Stimulated activated CD4-positive, alpha-beta T cell treated with anti-CD3 and anti-CD28 coated beads, Interleukin-4, amount 100 ng/mL, for 4 hours (primary cell): ENCODE results near the gene WASHC3.
"Not testable (repeated sequence)": the region's sequence is repeated elsewhere in the genome, so short reads cannot be mapped to it uniquely, and the experiment has no call there.

Source experiments
- DNase-seq, 2 experiments: peaks; one replicate each; pipeline ENCODE4 v3.0.0-alpha.2; 2020

The WASHC3 gene

DNA sequence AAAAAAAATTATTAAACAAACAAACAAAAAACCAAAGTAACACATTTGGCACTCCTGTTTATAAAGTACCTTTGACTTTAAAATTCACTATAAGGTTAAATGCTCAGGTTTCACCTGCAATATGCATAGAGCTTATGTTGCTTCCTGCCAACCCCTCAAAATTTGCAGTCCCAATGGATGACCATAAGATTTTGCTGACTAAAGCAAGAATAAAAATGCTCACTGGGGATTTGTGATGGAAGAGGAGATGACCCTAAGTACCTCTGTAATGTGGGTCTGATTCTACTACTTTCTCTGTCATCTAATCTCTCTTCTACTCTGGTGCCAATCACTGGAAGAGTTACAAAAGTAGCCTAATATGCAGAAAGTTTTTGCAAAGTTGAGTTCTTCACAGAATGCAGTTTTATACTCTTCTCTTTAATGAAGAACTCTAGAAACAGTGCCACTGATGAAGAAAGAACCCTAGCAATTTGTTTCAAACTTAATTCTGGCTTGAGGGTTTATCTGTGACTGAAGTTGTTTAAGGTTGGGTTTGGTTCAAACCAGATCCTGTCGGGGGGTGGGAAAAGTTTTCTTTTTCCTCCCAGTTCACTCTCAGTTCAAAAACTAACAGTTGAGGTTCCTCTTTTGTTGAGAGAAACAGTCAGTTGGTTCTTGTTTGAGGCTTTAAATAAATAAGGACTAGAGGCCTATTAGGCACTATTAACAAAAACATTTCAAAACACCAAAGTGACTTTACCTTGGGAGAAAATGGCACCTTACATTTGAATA lies 10.9 kb downstream of the WASHC3 start:
- no peak for DNase-seq

DNA sequence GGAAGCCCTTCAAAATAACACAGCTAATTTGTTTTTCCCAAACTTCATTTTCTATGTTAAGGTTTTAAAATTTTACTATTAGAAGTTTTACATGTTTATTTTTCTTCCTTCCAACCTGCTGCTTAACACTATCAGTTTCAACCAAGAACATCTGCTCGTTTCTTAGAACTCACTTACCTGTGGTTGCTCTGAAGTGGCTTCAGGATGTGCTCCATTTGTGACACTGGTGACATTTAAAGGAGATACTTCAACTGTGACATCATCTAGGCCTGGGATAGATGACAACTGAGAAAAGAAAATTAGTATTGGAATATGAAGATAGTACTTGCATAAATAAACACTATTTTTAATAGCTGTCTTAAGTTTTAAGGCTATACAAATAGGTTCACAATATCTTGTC lies 17.9 kb downstream of the WASHC3 start:
- no peak for DNase-seq

DNA sequence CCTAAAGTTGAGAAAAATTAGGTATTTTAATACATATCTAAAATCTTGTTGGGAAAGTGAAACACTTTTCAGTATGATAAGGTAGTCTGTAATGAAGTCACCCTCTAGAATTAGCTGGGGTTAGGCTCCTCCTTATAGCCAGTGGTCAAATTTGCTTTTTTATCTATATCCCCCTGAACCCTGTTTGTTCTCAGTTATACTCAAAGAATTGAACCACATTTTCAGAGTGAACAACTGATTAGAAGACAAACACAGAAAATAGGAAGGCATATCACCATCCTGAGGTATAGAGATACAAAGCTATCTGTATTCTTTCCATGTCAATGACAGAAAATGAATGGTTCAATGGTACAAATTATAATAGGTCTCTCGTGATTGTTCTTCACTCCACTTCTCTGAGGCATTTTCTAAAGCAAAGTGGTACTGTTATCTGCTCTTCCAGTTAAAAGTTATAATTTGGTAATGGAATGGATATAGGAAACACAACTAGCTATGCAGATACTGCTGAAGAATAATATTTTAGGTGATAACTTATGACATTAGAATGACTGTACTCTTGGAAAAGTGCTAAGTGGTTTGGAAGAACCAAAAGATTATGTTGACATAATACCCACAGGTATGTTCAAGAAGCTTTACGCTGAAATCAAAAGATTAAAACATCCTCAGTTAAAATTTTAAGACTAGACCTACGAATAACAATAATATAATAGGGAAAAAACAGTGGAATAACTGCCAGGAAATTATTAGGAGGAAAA lies 27.6 kb downstream of the WASHC3 start:
- no peak for DNase-seq

DNA sequence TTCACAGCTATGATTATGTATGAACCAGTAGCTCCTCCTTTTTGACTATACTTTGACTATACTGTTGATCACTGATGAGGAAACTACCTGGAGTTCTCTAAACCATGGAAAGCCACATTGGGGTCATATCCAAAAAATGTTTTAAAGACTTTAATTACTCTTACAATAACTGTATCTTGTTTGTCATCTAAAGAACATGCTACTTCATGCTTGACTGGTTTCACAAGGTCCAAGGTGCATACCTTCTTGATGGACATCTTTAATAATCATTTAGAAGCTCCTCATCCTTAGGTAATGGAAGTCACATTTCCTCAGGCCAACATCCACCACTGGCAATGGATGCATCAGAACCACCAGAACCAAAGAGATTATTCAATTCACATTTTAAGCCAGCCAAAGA lies 29.9 kb downstream of the WASHC3 start:
- no peak for DNase-seq

DNA sequence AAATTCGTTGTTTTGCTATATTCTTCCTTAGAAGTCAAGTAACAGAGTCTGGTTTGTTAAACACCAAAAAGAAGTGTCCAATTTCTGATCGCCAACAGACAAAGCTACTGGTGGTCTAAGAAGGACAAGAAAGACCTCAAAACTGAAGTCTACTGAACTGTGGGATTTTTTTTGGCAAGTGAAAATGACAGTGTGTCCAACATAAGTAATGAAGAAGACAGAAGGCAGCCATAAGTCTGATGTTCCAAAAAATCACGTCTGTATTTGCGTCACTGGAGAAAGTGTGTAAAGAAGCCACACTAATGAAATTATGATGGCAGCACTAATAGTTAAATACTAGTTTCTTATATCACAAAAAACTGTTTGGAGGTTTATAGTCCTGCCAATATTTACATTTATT lies 32.6 kb downstream of the WASHC3 start:
- no peak for DNase-seq

DNA sequence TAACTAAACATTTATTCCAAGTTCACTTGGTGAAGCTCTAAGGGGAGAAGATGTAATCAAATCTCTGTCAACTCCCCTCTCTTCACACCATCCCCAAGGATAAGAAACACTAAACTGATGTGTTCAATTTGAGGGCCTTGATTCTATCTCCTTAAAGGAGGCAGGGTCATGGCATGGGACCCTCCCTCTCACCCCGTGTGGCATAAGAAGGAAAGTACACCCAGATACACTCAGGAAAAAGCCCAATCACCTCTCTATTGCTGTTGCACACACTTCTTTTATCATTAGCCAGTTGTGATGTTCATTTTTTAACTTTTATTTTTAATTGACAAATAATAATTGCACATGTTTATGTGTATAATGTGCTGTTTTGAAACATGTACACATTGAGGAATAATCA lies 35.1 kb downstream of the WASHC3 start:
- DNase-seq, result no peak

DNA sequence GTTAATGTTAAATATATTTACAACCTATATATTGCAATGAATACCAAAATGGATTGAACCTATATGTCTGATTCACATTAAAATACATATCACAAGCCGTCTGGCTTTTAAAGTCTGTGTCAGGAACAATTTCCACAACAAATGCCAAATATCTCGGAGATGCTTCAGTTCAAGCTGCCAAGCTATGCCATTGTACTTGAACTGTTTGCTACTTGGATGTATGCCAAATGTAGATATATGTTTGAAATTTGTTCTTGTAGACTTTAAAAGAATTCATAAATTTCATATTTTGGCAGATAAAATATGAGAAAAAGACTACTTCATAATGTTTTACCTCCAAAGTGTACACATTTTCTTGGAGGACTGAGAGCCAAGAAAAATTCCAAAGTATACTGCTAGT lies 37.0 kb downstream of the WASHC3 start:
- DNase-seq, result no peak

DNA sequence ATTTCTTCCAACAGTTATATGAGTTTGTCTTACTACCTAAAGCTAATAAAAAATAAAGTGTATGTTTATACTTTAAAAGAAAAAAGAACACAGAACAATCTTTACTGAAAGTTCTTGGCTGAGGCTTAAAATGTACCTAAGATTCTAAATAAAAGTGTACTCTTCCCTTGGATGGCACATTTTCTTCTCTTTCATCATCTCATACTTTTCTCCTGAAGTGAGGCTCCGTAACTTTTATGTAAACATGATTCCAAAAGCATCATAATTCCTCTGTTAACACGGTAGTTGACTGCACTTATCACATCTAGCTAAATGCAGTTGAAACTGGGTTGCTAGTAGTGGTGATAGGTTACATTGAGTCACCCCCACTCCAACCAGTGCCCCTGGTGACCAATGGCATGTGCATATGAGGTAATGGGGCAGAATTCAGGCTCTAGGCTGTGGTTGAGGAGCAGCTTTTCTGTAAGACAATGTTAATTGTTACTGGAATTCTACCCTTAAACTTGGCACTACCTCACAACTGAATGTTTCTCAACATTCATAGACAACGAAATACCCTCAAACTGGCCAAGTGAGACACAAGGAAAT lies 38.4 kb downstream of the WASHC3 start:
- DNase-seq, result no peak

DNA sequence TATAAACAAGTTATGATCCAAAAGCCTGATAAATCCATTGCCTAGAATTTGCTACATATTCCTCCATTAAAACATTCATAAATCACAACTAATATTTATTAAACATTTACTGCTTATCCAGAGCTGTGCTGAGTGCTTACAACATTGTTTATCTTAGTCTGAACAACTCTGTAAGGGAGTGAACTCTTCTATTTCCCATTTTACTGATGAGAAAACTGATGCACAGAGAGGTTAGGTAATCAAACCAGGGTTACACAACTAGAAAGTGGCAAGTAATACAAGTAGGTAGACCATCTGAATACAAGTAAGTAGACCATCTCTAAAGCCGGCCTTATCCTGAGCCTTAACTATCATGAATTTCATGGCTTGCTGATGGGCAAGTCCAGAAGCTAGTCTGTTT lies 39.5 kb downstream of the WASHC3 start:
- DNase-seq, result no peak

DNA sequence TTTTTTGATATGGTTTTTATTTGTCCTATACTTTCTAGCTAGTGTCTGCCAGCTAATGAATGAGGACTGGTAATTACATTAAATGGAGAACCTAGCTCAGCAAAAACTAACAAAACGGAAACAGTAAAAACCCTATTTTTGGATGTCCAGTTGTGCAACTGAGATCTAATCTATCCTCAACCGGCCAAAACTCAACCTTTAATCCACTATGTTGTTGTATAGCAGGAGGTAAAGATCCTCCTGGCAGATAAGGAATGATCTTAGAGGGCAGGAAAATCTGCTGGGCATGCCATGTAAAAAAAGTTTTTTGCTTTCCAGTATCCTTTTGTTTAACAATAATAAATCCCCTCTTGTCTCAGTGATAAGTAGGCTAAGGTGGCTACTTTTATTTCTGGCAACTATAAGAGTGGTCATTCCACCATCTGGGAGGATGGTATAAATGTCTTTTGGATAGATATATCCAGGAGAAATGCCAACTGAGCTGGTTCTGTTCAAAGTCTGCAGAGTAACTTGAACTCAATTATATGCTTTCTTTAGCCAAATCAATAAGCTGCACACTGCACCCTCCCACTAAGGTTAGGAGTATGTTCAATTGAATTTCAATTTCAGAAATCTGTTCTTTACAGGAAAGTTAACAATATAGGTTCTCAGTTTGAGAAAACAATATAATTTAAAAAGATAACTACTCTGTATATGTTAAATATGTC lies 40.1 kb downstream of the WASHC3 start:
- no peak for DNase-seq

DNA sequence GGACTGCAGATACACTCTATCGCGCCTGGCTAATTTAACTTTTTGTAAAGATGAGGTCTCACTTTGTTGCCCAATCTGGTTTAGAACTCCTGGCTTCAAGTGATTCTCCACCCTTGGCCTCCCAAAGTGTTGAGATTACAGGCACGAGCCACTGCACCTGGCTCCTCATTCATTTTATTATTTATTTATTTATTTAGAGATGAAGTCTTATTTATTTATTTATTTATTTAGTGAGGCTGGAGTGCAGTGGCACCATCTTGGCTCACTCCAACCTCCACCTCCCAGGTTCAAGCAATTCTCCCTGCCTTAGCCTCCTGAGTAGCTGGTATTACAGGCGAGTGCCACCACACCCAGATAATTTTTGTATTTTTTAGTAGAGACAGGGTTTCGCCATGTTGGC lies 43.2 kb downstream of the WASHC3 start:
- DNase-seq, result not testable (repeated sequence)

DNA sequence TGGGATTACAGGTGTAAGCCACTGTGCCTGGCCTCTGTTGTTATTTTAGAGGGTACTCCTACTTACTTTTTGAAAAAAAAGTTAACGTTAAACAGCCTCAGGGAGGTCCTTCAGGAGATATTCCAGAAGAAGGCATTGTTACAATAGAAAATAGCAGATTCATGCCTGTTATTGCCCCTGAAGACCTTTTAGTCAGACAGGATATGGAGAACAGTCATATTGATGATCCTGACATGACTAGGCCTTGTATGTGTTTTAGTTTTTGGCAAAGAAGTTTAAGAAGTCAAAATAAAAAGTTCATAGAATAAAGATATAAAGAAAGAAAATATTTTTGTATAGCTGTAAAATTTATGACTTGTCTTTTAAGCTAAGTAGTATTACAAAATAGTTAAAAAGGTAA lies 45.3 kb downstream of the WASHC3 start:
- DNase-seq, result no peak

DNA sequence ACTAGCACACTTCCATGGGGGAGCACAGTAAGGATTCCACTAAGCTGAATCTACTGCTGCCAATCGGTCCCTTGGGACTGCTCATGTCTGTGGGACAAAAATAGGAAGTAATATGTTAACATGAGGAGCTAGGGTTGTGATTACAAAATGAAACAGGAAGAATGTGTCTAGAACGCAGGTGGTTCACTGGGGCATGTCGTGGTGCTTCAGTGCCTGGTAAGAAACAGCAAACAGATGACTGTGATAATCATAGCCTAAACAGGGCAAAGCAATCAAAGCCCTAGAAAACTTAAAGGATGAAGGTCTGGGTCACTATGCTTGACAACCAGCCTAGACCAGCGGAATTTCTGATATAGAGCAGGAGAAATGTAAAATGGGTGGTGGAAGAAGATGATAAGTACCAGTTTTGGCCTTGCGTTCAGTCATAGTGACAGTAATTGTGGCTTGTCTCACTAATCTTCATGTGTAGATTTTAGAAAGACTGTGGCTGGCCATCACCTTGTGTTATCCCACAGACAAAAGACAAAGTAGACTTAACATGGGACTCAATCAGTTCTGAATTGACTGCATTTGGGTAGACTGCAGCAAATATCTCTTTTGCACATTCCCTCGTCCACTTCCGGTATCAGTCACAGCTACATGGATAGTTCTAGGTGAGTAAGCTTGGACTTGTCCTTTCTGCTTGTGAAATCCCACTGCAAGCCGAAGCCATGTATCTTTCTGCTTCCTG lies 51.4 kb downstream of the WASHC3 start:
- no peak for DNase-seq

DNA sequence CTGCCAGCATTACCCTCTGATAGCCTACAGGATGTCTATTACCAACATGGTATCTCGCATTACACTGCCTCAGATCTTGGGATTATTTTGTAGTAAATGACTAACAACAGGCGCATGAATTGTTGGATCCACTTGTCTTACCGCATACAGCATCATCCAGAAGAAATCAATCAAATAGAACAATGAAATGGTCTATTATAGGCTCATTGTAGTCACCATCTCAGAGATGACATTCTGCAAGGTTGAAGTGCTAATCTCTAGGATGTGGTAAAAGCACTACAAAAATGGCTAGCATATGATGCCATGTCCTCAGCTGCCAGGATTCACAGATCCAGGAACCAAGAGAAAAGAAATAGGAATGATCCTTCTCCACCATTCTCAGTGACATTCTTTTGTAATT lies 52.0 kb downstream of the WASHC3 start:
- DNase-seq, result no peak

DNA sequence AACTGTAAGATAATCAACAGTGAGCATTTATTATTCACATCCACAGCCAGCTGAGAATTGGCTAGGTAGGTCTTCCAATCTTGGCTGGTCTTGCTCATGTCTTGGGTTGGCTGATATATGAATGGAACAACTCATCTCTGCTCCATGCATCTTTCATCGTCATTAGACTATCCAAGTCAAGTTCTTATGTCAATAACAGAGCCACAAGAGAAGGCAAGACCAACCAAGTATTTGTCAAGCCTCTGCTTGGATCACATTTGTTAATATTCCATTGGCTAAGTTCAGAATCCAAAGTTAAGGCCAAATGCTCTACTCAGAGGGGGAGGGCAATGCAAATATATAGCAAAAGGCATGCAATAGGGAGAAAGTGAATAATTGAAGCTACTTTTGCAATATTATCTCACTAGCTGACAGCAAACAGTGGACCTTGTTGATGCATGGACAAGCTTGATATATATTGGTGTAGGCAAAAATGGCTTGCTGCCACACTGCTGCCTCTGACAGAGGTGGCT lies 53.1 kb downstream of the WASHC3 start:
- no peak for DNase-seq

DNA sequence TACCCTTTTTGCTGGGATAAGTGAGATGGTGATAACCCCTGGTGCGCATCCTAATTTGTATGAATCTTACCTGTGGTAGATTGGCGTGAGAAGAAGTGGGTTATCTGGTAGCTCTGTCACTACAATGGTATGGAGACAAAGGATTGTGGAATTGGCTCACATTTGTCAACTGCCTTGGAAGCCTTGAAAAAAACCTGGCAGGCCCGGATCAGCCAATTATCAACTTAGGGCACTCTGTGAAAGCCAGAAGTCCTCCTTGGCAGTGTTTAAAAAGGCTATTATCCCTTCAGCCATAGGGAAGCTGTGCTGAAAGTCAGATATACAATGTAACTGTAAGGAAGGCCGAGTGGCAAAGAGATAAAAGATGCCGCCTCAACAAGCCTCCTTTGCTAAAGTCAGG lies 56.5 kb downstream of the WASHC3 start:
- no peak for DNase-seq

DNA sequence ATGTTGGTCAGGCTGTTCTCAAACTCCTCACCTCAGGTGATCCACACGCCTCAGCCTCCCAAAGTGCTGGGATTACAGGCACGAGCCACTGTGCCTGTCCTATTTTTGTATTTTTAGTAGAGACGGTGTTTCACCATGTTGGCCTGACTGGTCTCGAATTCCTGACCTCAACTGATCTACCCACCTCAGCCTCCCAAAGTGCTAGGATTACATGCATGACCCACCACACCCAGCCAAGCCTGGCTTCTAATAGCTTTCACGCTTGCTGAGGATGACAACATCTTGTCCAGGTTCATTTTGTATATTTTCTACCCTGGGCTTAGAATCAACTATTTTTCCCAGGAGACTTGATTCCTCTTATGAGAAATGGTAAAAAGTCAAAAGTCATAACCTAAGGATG lies 64.7 kb downstream of the WASHC3 start:
- DNase-seq, result no peak

DNA sequence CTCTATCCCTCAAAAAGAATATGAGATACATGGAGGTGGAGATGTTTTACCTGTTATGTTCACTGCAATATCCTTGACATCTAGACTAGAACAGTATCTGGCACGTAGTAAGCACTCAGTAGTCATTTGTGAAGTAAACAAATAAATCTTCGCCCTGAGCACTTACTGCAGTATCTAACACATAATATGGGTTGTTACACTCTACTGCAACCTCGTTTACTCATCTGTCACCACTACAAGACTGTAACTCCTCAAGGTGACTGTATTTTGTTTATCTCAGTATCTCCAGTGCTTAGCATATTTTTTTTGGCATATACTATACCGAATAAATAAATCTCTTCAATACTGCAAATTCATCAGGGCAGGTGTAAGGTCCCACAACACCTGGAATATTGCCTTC lies 66.1 kb downstream of the WASHC3 start:
- no peak for DNase-seq

DNA sequence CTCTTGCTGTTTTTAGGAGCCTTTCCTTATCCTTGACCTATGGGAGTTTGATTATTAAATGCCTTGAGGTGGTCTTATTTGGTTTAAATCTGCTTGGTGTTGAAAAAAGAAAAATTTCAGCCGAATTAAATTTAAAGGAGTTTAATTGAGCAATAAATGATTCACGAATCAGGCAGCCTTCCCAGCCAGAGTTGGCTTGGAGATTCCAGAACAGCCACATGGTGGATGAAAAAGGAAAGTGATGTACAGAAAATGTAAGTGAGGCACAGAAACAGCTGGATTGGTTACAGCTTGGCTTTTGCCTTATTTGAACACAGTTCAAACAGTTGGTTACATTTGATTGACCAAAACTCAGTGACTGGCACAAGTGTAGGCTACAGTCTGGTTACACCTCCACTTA lies 69.7 kb downstream of the WASHC3 start:
- no peak for DNase-seq

DNA sequence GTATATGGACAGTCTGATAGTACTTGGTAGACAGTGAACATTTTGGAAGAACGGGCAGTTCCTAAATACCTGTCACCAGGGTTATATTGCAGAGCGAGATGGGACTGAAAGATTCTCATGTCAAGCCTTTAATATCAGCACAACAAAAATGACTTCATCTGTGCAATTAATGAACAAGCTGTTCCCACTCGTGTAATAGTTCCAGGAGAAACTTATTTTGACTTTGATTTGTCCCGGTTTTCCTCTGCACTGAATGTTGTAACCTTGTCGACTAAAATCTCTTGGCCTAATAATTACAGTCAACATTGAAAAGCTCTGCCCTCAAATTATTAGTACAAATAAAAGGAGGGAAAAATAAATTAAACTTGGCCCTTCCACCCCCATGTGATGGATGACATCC lies 79.5 kb downstream of the WASHC3 start:
- no peak for DNase-seq

DNA sequence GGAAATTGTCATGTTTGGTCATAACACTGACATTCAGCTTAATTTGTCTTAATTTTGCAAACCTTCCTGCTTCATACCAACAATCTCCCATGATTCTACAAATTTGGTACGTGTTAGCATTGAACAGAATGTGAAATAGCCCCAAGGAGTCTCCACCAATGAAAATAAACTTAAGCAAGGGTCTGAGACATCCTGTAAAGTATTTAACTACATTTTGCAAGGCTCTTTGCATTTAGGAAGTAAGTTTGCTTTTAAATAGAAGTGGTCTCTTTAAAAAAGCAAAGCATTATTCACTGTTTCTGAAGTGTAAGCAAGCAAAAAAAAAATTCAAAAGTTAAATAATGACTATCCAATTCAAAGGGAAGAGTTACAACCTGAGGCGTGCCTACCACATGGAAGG lies 79.9 kb downstream of the WASHC3 start:
- no peak for DNase-seq

DNA sequence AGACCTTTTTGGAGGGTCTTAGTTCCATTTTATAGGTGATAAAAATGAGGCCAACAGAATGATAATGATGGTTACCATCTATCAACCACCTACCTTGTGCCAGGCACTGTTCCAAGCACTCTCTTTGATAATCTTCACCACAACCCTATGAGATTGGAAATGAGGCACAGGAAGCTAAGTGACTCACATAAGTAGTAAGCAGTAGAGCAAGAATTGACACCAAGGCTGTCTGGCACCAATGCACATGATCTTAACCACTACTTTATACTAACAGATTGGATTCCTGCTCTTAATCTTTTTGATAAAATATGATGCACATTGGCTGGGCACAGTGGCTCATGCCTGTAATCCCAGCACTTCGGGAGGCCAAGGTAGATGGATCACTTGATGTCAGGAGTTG lies 93.0 kb downstream of the WASHC3 start:
- DNase-seq, result no peak

DNA sequence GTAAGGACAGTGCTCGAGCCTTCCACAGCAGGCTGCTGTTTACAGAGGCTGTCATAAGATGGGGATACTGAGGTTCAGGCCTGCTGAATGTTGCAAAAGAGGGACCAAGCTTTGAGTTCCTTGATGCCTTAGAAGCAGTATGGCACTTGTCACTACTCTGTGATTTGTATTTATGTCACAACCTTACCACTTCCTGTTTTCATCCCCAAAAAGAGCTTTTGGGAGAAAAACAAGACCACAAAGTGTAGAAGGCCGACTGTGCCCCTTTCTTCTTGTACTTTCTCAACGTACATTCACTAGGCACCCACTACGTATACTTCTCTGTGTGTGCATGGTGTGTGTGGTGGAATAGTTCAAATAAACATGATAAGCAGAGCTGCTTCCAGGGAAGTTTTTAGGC lies 94.3 kb downstream of the WASHC3 start:
- no peak for DNase-seq
